SK-N-SH treated with all-trans-retinoic acid at 6 μM for 48 hours (cell line): ENCODE measurements around the gene CRLF1.

Experiments
- ATAC-seq: fragments of 200-7000 bp; cut with Tn5 transposase; 3 replicates; pipeline ENCODE4 v1.9.1; 2020; ENCODE audit warnings: mild to moderate bottlenecking, moderate library complexity
- ARNTL ChIP-seq: fragments of 450-650 bp; formaldehyde crosslinking; IDR thresholded peaks from 2 replicates; pipeline ENCODE4 v1.5.0; 2020; ENCODE audit warnings: low read depth, mild to moderate bottlenecking, moderate library complexity, borderline replicate concordance
- CSDC2 ChIP-seq: fragments of 250-450 bp; sonication (Bioruptor Pico); IDR thresholded peaks from 2 replicates; pipeline ENCODE4 v1.5.0; 2020; ENCODE audit warnings: mild to moderate bottlenecking, moderate library complexity
- CSRNP3 ChIP-seq: fragments of 250-450 bp; sonication (Bioruptor Pico); IDR thresholded peaks from 2 replicates; pipeline ENCODE4 v1.5.1; 2021; ENCODE audit warnings: mild to moderate bottlenecking, moderate library complexity
- GLIS3 ChIP-seq: fragments of 250-450 bp; sonication (Bioruptor Pico); IDR thresholded peaks from 2 replicates; pipeline ENCODE4 v1.5.0; 2020; ENCODE audit warnings: mild to moderate bottlenecking, moderate library complexity
- ISL1 ChIP-seq: fragments of 250-450 bp; sonication (Bioruptor Pico); IDR thresholded peaks from 2 replicates; pipeline ENCODE4 v2.1.2; 2022; ENCODE audit warnings: mild to moderate bottlenecking, moderate library complexity
- OSR1 ChIP-seq: fragments of 250-450 bp; sonication (Bioruptor Pico); IDR thresholded peaks from 2 replicates; pipeline ENCODE4 v1.8.0; 2022; ENCODE audit warnings: moderate library complexity, mild to moderate bottlenecking, inconsistent platforms
- PATZ1 ChIP-seq: fragments of 250-450 bp; sonication (Bioruptor Pico); IDR thresholded peaks from 2 replicates; pipeline ENCODE4 v1.8.0; 2020; ENCODE audit warnings: mild to moderate bottlenecking, moderate library complexity, borderline replicate concordance
- POU6F1 ChIP-seq: fragments of 250-450 bp; sonication (Bioruptor Pico); IDR thresholded peaks from 2 replicates; pipeline ENCODE4 v1.8.0; 2021; ENCODE audit warnings: low read depth, mild to moderate bottlenecking, moderate library complexity, borderline replicate concordance
- PPARA ChIP-seq: fragments of 250-450 bp; sonication (Bioruptor Pico); IDR thresholded peaks from 2 replicates; pipeline ENCODE4 v1.5.0; 2020; ENCODE audit warnings: mild to moderate bottlenecking, borderline replicate concordance
- RARB ChIP-seq: fragments of 250-450 bp; sonication (Bioruptor Pico); IDR thresholded peaks from 2 replicates; pipeline ENCODE4 v1.8.0; 2021; ENCODE audit warnings: mild to moderate bottlenecking, moderate library complexity
- SNAI2 ChIP-seq: fragments of 250-450 bp; sonication (Bioruptor Pico); IDR thresholded peaks from 2 replicates; pipeline ENCODE4 v1.5.0; 2020; ENCODE audit warnings: mild to moderate bottlenecking, moderate library complexity
- TCF4 ChIP-seq: fragments of 250-450 bp; sonication (Bioruptor Pico); IDR thresholded peaks from 2 replicates; pipeline ENCODE4 v1.8.0; 2021; ENCODE audit warnings: mild to moderate bottlenecking, moderate library complexity, borderline replicate concordance
- TOX ChIP-seq: fragments of 250-450 bp; sonication (Bioruptor Pico); IDR thresholded peaks from 2 replicates; pipeline ENCODE4 v1.8.0; 2021; ENCODE audit warnings: mild to moderate bottlenecking, moderate library complexity, borderline replicate concordance
- TSHZ2 ChIP-seq: fragments of 250-450 bp; sonication (Bioruptor Pico); IDR thresholded peaks from 2 replicates; pipeline ENCODE4 v1.5.0; 2020; ENCODE audit warnings: mild to moderate bottlenecking, moderate library complexity
- ZC3H10 ChIP-seq: fragments of 250-450 bp; sonication (Bioruptor Pico); IDR thresholded peaks from 2 replicates; pipeline ENCODE4 v1.5.1; 2021; ENCODE audit warnings: mild to moderate bottlenecking, moderate library complexity
- ZFP3 ChIP-seq: fragments of 250-450 bp; sonication (Bioruptor Pico); IDR thresholded peaks from 2 replicates; pipeline ENCODE4 v1.5.0; 2020; ENCODE audit warnings: mild to moderate bottlenecking, moderate library complexity
- ZFP30 ChIP-seq: fragments of 450-650 bp; formaldehyde crosslinking; IDR thresholded peaks from 2 replicates; pipeline ENCODE4 v1.5.0; 2022; ENCODE audit warnings: mild to moderate bottlenecking, moderate library complexity
- ZNF565 ChIP-seq: fragments of 450-650 bp; formaldehyde crosslinking; conservative IDR thresholded peaks from 2 replicates; pipeline ENCODE4 v1.5.0; 2020; ENCODE audit warnings: low read depth, mild to moderate bottlenecking, moderate library complexity
- ZNF70 ChIP-seq: fragments of 450-650 bp; formaldehyde crosslinking; IDR thresholded peaks from 2 replicates; pipeline ENCODE4 v1.5.0; 2020; ENCODE audit warnings: mild to moderate bottlenecking, moderate library complexity
- ZNF8 ChIP-seq: fragments of 450-650 bp; formaldehyde crosslinking; IDR thresholded peaks from 2 replicates; pipeline ENCODE4 v1.5.0; 2020; ENCODE audit warnings: mild to moderate bottlenecking, moderate library complexity
- TF ChIP-seq, protein P1 (sequence below): fragments of 250-450 bp; sonication (Bioruptor Pico); IDR thresholded peaks from 2 replicates; pipeline ENCODE4 v1.5.1; 2020; ENCODE audit warnings: low read depth, mild to moderate bottlenecking, moderate library complexity

The CRLF1 gene

GRCh38 chr19:18639706-18640243 lies 33.2 kb upstream of the CRLF1 start:
- TF ChIP-seq ZFP30 (CRISPR knock-in tag) (no peak), RARB (no peak), ZFP3 (CRISPR knock-in tag) (no peak), POU6F1 (CRISPR knock-in tag) (no peak), ZNF565 (CRISPR knock-in tag) (no peak), OSR1 (no peak), CSRNP3 (CRISPR knock-in tag) (no peak), GLIS3 (no peak), ZNF70 (no peak), TSHZ2 (CRISPR knock-in tag) (no peak), ISL1 (CRISPR knock-in tag) (no peak)
- no peak for ATAC-seq

GRCh38 chr19:18637673-18638630 lies 31.4 kb upstream of the CRLF1 start:
- ATAC-seq = no peak
- TF ChIP-seq CSRNP3 (CRISPR knock-in tag) (no peak), ZNF565 (CRISPR knock-in tag) (no peak), CSDC2 (no peak), OSR1 (no peak), TCF4 (CRISPR knock-in tag) (no peak), ZNF8 (CRISPR knock-in tag) (no peak), ZFP3 (CRISPR knock-in tag) (no peak), ARNTL (CRISPR knock-in tag) (no peak), SNAI2 (no peak), PATZ1 (no peak), ISL1 (CRISPR knock-in tag) (no peak), TOX (CRISPR knock-in tag) (no peak), RARB (no peak), GLIS3 (no peak), POU6F1 (CRISPR knock-in tag) (no peak), ZC3H10 (no peak), PPARA (CRISPR knock-in tag) (no peak)
- TF ChIP-seq, protein P1, sequence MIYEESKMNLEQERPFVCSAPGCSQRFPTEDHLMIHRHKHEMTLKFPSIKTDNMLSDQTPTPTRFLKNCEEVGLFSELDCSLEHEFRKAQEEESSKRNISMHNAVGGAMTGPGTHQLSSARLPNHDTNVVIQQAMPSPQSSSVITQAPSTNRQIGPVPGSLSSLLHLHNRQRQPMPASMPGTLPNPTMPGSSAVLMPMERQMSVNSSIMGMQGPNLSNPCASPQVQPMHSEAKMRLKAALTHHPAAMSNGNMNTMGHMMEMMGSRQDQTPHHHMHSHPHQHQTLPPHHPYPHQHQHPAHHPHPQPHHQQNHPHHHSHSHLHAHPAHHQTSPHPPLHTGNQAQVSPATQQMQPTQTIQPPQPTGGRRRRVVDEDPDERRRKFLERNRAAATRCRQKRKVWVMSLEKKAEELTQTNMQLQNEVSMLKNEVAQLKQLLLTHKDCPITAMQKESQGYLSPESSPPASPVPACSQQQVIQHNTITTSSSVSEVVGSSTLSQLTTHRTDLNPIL = no peak
